K562 (cell line): ENCODE measurements around the gene MYO3A. TPM values are rescaled to one million over a fixed set of nuclear protein-coding genes. Genes with fewer than 3 reads are reported as not detected.

ENCODE experiments used
- ATAC-seq: fragments of 200-7000 bp; cut with Tn5 transposase; 3 replicates; pipeline ENCODE4 v1.9.1; 2020; ENCODE audit warnings: moderate library complexity
- BruUV-seq: library from RNA; stranded (reverse); fragments of 400-500 nt; replicated peaks from 2 replicates; lab custom pipeline; 2021; lab: Mats Ljungman, UMichigan
- CTCF ChIA-PET: fragments of 300-600 bp; formaldehyde crosslinking; extraction: SDS; loops from one replicate; lab custom pipeline; 2021; ENCODE audit warnings: low intra/inter-chr PET ratio; lab: Yijun Ruan, JAX
- POLR2A ChIA-PET: fragments of 300-600, 350-650 bp; sonication (Branson Sonifier 250); formaldehyde crosslinking; extraction: SDS; loops from one replicate; lab custom pipeline; 2021; ENCODE audit warnings: antibody characterized with exemption, inconsistent platforms; lab: Yijun Ruan, JAX
- DNase-seq, 4 experiments: peaks; one replicate each; pipeline versions ENCODE4 v3.0.0 to v3.0.0-alpha.2; 2011 to 2018; ENCODE audit warnings: low spot score in 3 of 4, mixed read lengths in 3 of 4; ENCODE audit errors: extremely low read depth in 1 of 4
- FAIRE-seq: peaks from 2 replicates; lab custom pipeline; 2011; peaks lifted over from hg19 to GRCh38; lab: Jason Lieb, UNC
- H2AFZ ChIP-seq: 2 replicates; pipeline ENCODE4 v1.6.0; 2011; ENCODE audit warnings: low read depth, low read length, control low read depth, inconsistent platforms
- H3K27ac ChIP-seq: fragments of 200-600 bp; 3 replicates; pipeline ENCODE4 v1.8.0; 2011; ENCODE audit warnings: low read depth, mild to moderate bottlenecking, control low read depth, inconsistent platforms, low read length, moderate library complexity, mixed read lengths; ENCODE audit errors: extremely low read depth
- H3K27me3 ChIP-seq, 2 experiments: fragments of 300-600 bp in 1 of 2; 2 replicates in 1 of 2; 3 replicates in 1 of 2; pipeline versions ENCODE4 v1.6.0 to v1.8.0; 2011; ENCODE audit warnings: inconsistent platforms in 2 of 2, low read length in 2 of 2, mild to moderate bottlenecking in 1 of 2, mixed read lengths in 1 of 2, moderate library complexity in 1 of 2; ENCODE audit not compliant: control insufficient read depth in 2 of 2, insufficient read depth in 2 of 2
- H3K36me3 ChIP-seq: fragments of 300-600 bp; 3 replicates; pipeline ENCODE4 v1.8.0; 2011; ENCODE audit warnings: mild to moderate bottlenecking, low read length, inconsistent platforms; ENCODE audit not compliant: control insufficient read depth, insufficient read depth
- H3K4me1 ChIP-seq, 2 experiments: fragments of 200-600 bp in 1 of 2; replicated peaks in 1 of 2; 2 replicates in 1 of 2; 3 replicates in 1 of 2; pipeline versions ENCODE4 v1.5.1 to v1.8.0; 2011; ENCODE audit warnings: inconsistent platforms in 2 of 2, low read length in 2 of 2, mild to moderate bottlenecking in 1 of 2, mixed read lengths in 1 of 2, moderate library complexity in 1 of 2; ENCODE audit not compliant: control insufficient read depth in 2 of 2, insufficient read depth in 2 of 2
- H3K4me2 ChIP-seq: 2 replicates; pipeline ENCODE4 v1.6.1; 2011; ENCODE audit warnings: low read length, control low read depth, inconsistent platforms, mixed read lengths; ENCODE audit not compliant: insufficient read depth
- H3K4me3 ChIP-seq: fragments of 200-600 bp; sonication (generic), shearing (Covaris generic); 2 replicates; pipeline ENCODE4 v1.5.1; 2016; ENCODE audit warnings: control low read depth, inconsistent platforms
- H3K79me2 ChIP-seq: fragments of 200-600 bp; 3 replicates; pipeline ENCODE4 v1.8.0; 2011; ENCODE audit warnings: low read length, inconsistent platforms; ENCODE audit not compliant: control insufficient read depth, insufficient read depth
- H3K9ac ChIP-seq, 2 experiments: 2 replicates each; pipeline versions ENCODE4 v1.6.0 to v1.6.1; 2011; ENCODE audit warnings: low read depth in 2 of 2, low read length in 2 of 2, control low read depth in 1 of 2, inconsistent platforms in 1 of 2, mild to moderate bottlenecking in 1 of 2, mixed read lengths in 1 of 2; ENCODE audit not compliant: insufficient read depth in 1 of 2
- H3K9me1 ChIP-seq: one replicate; pipeline ENCODE4 v1.6.0; 2011; ENCODE audit warnings: inconsistent platforms, mild to moderate bottlenecking, low read length, moderate library complexity; ENCODE audit not compliant: control insufficient read depth, insufficient read depth
- H3K9me3 ChIP-seq: replicated peaks from 2 replicates; pipeline ENCODE4 v1.5.1; 2011; ENCODE audit warnings: low read depth, low read length, inconsistent platforms; ENCODE audit not compliant: control insufficient read depth, insufficient read depth
- H4K20me1 ChIP-seq: replicated peaks from 2 replicates; pipeline ENCODE4 v1.6.1; 2011; ENCODE audit warnings: low read length, inconsistent platforms, mixed read lengths; ENCODE audit not compliant: control insufficient read depth, insufficient read depth
- ESRRA ChIP-seq: fragments of 450-650 bp; IDR thresholded peaks from 2 replicates; pipeline ENCODE4 v1.6.1; 2014; ENCODE audit warnings: low read depth, mild to moderate bottlenecking, moderate library complexity, borderline replicate concordance
- EZH2 ChIP-seq: IDR thresholded peaks from 2 replicates; pipeline ENCODE4 v1.6.1; 2012; ENCODE audit warnings: low read depth, mild to moderate bottlenecking, inconsistent platforms, low read length, borderline replicate concordance
- FOXA3 ChIP-seq, 2 experiments: fragments of 450-650 bp in 1 of 2; sonication (generic) in 1 of 2; formaldehyde crosslinking; IDR thresholded peaks in 1 of 2; conservative IDR thresholded peaks in 1 of 2; 2 replicates each; pipeline versions ENCODE4 v1.4.0 to v1.8.0; 2020 to 2022; ENCODE audit warnings: mild to moderate bottlenecking in 2 of 2, missing genetic modification reagents in 1 of 2
- NFE2L1 ChIP-seq: fragments of 450-650 bp; IDR thresholded peaks from 2 replicates; pipeline ENCODE4 v1.6.1; 2016; ENCODE audit warnings: missing genetic modification characterization, low read depth, mild to moderate bottlenecking, missing compliant biosample characterization, moderate library complexity, borderline replicate concordance
- NONO ChIP-seq, 2 experiments: fragments of 200-400 bp in 1 of 2; fragments of 450-650 bp in 1 of 2; formaldehyde crosslinking in 1 of 2; IDR thresholded peaks; 2 replicates each; pipeline ENCODE4 v1.6.1; 2017; ENCODE audit warnings: low read depth in 2 of 2, mild to moderate bottlenecking in 2 of 2, moderate library complexity in 2 of 2, low read length in 1 of 2
- NR2C2 ChIP-seq, 2 experiments: fragments of 200-800 bp in 1 of 2; sonication (Bioruptor generic) in 1 of 2; sonication (generic) in 1 of 2; formaldehyde crosslinking in 1 of 2; IDR thresholded peaks; 2 replicates each; pipeline versions ENCODE4 v1.6.1 to v1.8.0; 2016 to 2022; ENCODE audit warnings: mild to moderate bottlenecking in 1 of 2, missing compliant biosample characterization in 1 of 2, missing genetic modification characterization in 1 of 2, missing genetic modification reagents in 1 of 2
- PHB2 ChIP-seq: fragments of 450-650 bp; IDR thresholded peaks from 2 replicates; pipeline ENCODE4 v1.6.1; 2017; ENCODE audit warnings: low read depth
- POLR2G ChIP-seq: fragments of 200-400 bp; formaldehyde crosslinking; IDR thresholded peaks from 2 replicates; pipeline ENCODE4 v1.6.1; 2017; ENCODE audit warnings: low read depth, mild to moderate bottlenecking, antibody characterized with exemption, low read length, moderate library complexity
- SMAD4 ChIP-seq: fragments of 250-450 bp; sonication (Bioruptor Pico); conservative IDR thresholded peaks from 2 replicates; pipeline ENCODE4 v1.8.0; 2021; ENCODE audit warnings: inconsistent platforms, mild to moderate bottlenecking, moderate library complexity
- STAG1 ChIP-seq: sonication (generic); formaldehyde crosslinking; IDR thresholded peaks from 2 replicates; pipeline ENCODE4 v1.5.0; 2020; ENCODE audit warnings: missing genetic modification reagents, borderline replicate concordance
- TARDBP ChIP-seq: fragments of 450-650 bp; IDR thresholded peaks from 2 replicates; pipeline ENCODE4 v1.6.1; 2016
- U2AF1 ChIP-seq: fragments of 200-400 bp; formaldehyde crosslinking; optimal IDR thresholded peaks from 2 replicates; pipeline ENCODE3; 2017; ENCODE audit warnings: mild to moderate bottlenecking, low read depth, low read length, moderate library complexity
- ZNF75A ChIP-seq: fragments of 450-650 bp; formaldehyde crosslinking; IDR thresholded peaks from 2 replicates; pipeline ENCODE4 v1.4.0; 2020; ENCODE audit warnings: mild to moderate bottlenecking
- WGBS: fragments of 100-300 bp; shearing (Covaris generic); methylation state at CpG from one replicate; pipeline ENCODE4 v1.1.6; 2016; ENCODE audit warnings: low coverage, mixed read lengths; ENCODE audit not compliant: insufficient coverage; ENCODE audit errors: missing lambda C conversion rate; 5-methylcytosine and 5-hydroxymethylcytosine counted together
- in situ Hi-C: fragments of 300-500 bp; cut with MboI; formaldehyde crosslinking; loops from 4 replicates; pipeline ENCODE4 v1.15.0; 2018; ENCODE audit warnings: inconsistent platforms, mixed read lengths
- intact Hi-C: fragments of 100-400 bp; cut with micrococcal nuclease; formaldehyde crosslinking; loops from 2 replicates; pipeline ENCODE4 v1.14.2; 2022
- polyA plus RNA-seq, 8 experiments: library from polyadenylated mRNA; depleted of rRNA in 4 of 8; stranded (reverse) in 5 of 8; unstranded in 3 of 8; fragments of >200 nt; fragmentation: Nextera tagmentation in 2 of 8; fragmentation: Illumina TruSeq in 1 of 8; extraction: Ambion mirVana in 2 of 8; extraction: Trizol in 1 of 8; gene quantifications; 2 replicates each; pipeline versions ENCODE4 v1.2.1 to v1.2.3, GENCODE V29; 2011 to 2014; ENCODE audit warnings: inconsistent platforms in 1 of 8, missing spikeins in 1 of 8
- total RNA-seq, 7 experiments: library from RNA; depleted of rRNA in 6 of 7; stranded (reverse); fragments of >200 nt in 6 of 7; fragmentation: Illumina TruSeq in 2 of 7; extraction: Trizol in 2 of 7; gene quantifications; 2 replicates each; pipeline versions ENCODE4 v1.2.1 to v1.2.3, GENCODE V29; 2011 to 2021; ENCODE audit warnings: low replicate concordance in 1 of 7
- TF ChIP-seq, protein P1 (sequence below): fragments of 250-450 bp; sonication (Bioruptor Pico); IDR thresholded peaks from 2 replicates; pipeline ENCODE4 v1.4.0; 2020; ENCODE audit warnings: mild to moderate bottlenecking, moderate library complexity
- TF ChIP-seq, protein P2 (sequence below): sonication (generic); formaldehyde crosslinking; IDR thresholded peaks from 2 replicates; pipeline ENCODE4 v1.8.1; 2023; ENCODE audit warnings: mild to moderate bottlenecking, missing genetic modification reagents

Gene MYO3A
- total and polyA plus RNA-seq, 9 of the 15 experiments (the other 6 are each of a cell fraction or from before 2014, with no cell fraction given) = not detected

DNA sequence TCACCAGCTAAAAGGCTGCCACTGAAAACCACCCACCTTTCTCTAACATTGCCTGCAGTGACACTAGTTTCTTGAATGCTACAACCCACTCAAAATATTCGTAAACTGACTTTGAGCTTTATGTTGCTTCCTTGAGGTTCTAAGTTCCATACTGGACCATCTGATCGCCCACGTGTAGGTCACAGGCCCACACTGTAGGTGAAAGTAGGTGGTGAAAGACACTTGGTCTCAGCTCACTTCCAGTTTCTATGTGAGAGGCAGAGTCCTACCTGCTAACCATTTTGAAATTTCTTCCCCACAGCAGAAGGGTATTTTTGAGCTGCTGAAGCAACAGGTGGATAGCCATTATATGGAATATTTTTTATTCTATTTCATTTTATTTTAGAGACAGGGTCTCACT lies 97.3 kb downstream of the MYO3A start:
- Histone ChIP-seq H3K36me3 (no peaks in the 10 kb centered on the region), H3K9me3 (no peaks in the 10 kb centered on the region), H3K27me3 (no peaks in the 10 kb centered on the region), H2AFZ (no peak overlapping the region), H4K20me1 (no peaks in the 10 kb centered on the region), H3K4me1 (no peaks in the 10 kb centered on the region), H3K4me2 (no peak overlapping the region), H3K27ac (no peak overlapping the region), H3K4me3 (no peak overlapping the region), H3K9me1 (no peaks in the 10 kb centered on the region), H3K79me2 (no peaks in the 10 kb centered on the region), H3K9ac (no peak overlapping the region)
- WGBS = 0% methylated on average over 3 of the region's 3 CpGs
- intact Hi-C loops (no loop called here), in situ Hi-C loops (no loop called here)
- ATAC-seq (no peak), FAIRE-seq (no peak), DNase-seq (no peak)
- POLR2A ChIA-PET = no interaction called here
- CTCF ChIA-PET = no interaction called here
- BruUV-seq = no TSS peak
- TF ChIP-seq TARDBP (no peak), NR2C2 (CRISPR knock-in tag; IDR thresholded peaks at IDR 0.05) (no peak), NR2C2 (tag; IDR thresholded peaks at IDR 0.05) (no peak), POLR2G (no peak), SMAD4 (CRISPR knock-in tag) (no peak), NONO (IDR thresholded peaks at IDR 0.05; ENCODE audit: low read depth in 2 of 2, low read length in 1 of 2) (no peak)

DNA sequence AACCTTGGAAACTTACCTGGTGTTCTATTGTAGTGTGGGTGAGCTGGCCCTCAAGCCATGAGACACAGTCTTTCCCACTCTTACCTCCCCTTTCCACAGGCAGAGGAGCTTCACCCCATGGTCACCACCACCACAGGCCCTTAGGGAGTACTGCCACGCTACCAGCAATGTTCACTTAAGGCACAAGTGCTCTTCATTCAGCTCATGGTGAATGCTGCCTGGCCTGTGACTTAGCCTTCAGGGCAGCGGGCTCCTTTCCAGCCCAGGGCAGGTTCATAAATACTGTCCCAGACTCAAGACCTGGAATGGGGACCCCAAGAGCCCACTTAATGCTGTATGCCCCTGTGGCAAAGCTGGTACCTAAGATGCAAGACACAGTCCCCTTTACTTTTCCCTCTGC lies 109.4 kb downstream of the MYO3A start:
- POLR2A ChIA-PET = no interaction called here
- intact Hi-C loops = no loop called here
- H3K27ac ChIP-seq = no peak overlapping the region
- no peaks in the 10 kb centered on the region for H4K20me1 ChIP-seq
- H3K4me2 ChIP-seq = no peak overlapping the region
- H3K36me3 ChIP-seq = no peaks in the 10 kb centered on the region
- no peaks in the 10 kb centered on the region for H3K9me3 ChIP-seq
- 0% methylated on average over 2 of the region's 2 CpGs for WGBS
- no peak overlapping the region for H3K9ac ChIP-seq
- H3K4me3 ChIP-seq = no peak overlapping the region
- in situ Hi-C loops = no loop called here
- no peaks in the 10 kb centered on the region for H3K9me1 ChIP-seq
- no peaks in the 10 kb centered on the region for H3K27me3 ChIP-seq
- H2AFZ ChIP-seq = no peak overlapping the region
- no peak for DNase-seq
- ATAC-seq = no peak
- H3K79me2 ChIP-seq = no peaks in the 10 kb centered on the region
- H3K4me1 ChIP-seq = no peaks in the 10 kb centered on the region
- CTCF ChIA-PET = no interaction called here
- no TSS peak for BruUV-seq
- no peak for FAIRE-seq
- TF ChIP-seq NFE2L1 (no peak), PHB2 (no peak), ZNF75A (CRISPR knock-in tag) (no peak), EZH2 (no peak), U2AF1 (no peak), STAG1 (CRISPR knock-in tag) (no peak), ESRRA (no peak), FOXA3 (CRISPR knock-in tag; conservative IDR thresholded peaks at IDR 0.05 in 1 of 2, IDR thresholded peaks at IDR 0.05 in 1 of 2) (no peak)
- TF ChIP-seq, protein P1, sequence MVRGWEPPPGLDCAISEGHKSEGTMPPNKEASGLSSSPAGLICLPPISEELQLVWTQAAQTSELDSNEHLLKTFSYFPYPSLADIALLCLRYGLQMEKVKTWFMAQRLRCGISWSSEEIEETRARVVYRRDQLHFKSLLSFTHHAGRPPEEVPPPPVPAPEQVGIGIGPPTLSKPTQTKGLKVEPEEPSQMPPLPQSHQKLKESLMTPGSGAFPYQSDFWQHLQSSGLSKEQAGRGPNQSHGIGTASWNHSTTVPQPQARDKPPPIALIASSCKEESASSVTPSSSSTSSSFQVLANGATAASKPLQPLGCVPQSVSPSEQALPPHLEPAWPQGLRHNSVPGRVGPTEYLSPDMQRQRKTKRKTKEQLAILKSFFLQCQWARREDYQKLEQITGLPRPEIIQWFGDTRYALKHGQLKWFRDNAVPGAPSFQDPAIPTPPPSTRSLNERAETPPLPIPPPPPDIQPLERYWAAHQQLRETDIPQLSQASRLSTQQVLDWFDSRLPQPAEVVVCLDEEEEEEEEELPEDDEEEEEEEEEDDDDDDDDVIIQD (CRISPR knock-in tag) = no peak
- TF ChIP-seq, protein P2, sequence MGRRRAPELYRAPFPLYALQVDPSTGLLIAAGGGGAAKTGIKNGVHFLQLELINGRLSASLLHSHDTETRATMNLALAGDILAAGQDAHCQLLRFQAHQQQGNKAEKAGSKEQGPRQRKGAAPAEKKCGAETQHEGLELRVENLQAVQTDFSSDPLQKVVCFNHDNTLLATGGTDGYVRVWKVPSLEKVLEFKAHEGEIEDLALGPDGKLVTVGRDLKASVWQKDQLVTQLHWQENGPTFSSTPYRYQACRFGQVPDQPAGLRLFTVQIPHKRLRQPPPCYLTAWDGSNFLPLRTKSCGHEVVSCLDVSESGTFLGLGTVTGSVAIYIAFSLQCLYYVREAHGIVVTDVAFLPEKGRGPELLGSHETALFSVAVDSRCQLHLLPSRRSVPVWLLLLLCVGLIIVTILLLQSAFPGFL = no peak
